OCI-LY7 (cell line): ENCODE data around the gene TRAPPC12.

Source experiments
- CTCF ChIP-seq: fragments of 200-600 bp; sonication (generic); conservative IDR thresholded peaks from 2 replicates; pipeline ENCODE4 v1.5.1; 2014; ENCODE audit warnings: mild to moderate bottlenecking, antibody characterized with exemption, low read length, moderate library complexity, mixed read lengths
- EZH2phosphoT487 ChIP-seq: fragments of 200-600 bp; sonication (generic); IDR thresholded peaks from 2 replicates; pipeline ENCODE4 v1.6.1; 2018; ENCODE audit warnings: low read depth, borderline replicate concordance, mild to moderate bottlenecking, mixed run types, antibody characterized with exemption, low read length, moderate library complexity, mixed read lengths

- TF ChIP-seq CTCF (no peak), EZH2phosphoT487 (no peak)
Measured at GRCh38 chr2:3447789-3448317, 68.4 kb downstream of the TRAPPC12 start.
